Esophagus muscularis mucosa (tissue), 3 donors: ENCODE measurements around the gene PTPN3.

ENCODE experiments used
- CTCF ChIP-seq, 3 experiments: fragments of 200-600 bp in 2 of 3; fragments of 450-650 bp in 1 of 3; sonication (generic) in 2 of 3; IDR thresholded peaks; one replicate each; pipeline ENCODE4 v1.5.1; 2017 to 2019; ENCODE audit warnings: antibody characterized with exemption in 3 of 3, mild to moderate bottlenecking in 2 of 3, moderate library complexity in 1 of 3
- POLR2A ChIP-seq: fragments of 450-650 bp; IDR thresholded peaks from one replicate; pipeline ENCODE4 v1.6.1; 2017; ENCODE audit warnings: antibody characterized with exemption, moderate library complexity, mild to moderate bottlenecking, low read depth
- POLR2AphosphoS5 ChIP-seq, 2 donors: sonication (generic); formaldehyde crosslinking; IDR thresholded peaks; one replicate each; pipeline ENCODE4 v1.6.1; 2017; ENCODE audit warnings: antibody characterized with exemption in 2 of 2

- TF ChIP-seq CTCF (IDR thresholded peaks at IDR 0.05) (no peak), POLR2AphosphoS5 (IDR thresholded peaks at IDR 0.05) (no peak), POLR2A (no peak)
Measured at GRCh38 chr9:109371374-109371773, 126.7 kb downstream of the PTPN3 start.
